Measurements from ENCODE around the gene MEIS1.

DNA sequence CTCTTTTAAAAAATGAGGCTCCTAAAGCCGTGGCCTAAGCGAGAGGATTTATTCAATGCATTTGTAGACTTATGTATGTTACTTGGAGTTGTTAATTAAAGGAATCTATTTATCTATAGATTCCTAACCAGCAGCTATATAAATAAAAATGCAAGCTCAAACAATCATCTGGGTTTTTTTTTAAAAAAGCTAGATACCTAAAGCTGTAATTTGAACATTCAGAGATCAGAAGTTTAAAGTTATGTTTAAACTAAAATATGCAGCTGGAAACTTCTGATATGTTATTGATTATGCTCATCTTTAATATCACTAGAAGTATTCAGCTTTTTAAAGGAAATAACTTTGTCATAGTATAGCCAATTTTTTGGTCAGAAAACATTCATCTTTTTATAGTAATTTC is 1.0 kb downstream of the MEIS1 start:
- TF ChIP-seq, protein P1, sequence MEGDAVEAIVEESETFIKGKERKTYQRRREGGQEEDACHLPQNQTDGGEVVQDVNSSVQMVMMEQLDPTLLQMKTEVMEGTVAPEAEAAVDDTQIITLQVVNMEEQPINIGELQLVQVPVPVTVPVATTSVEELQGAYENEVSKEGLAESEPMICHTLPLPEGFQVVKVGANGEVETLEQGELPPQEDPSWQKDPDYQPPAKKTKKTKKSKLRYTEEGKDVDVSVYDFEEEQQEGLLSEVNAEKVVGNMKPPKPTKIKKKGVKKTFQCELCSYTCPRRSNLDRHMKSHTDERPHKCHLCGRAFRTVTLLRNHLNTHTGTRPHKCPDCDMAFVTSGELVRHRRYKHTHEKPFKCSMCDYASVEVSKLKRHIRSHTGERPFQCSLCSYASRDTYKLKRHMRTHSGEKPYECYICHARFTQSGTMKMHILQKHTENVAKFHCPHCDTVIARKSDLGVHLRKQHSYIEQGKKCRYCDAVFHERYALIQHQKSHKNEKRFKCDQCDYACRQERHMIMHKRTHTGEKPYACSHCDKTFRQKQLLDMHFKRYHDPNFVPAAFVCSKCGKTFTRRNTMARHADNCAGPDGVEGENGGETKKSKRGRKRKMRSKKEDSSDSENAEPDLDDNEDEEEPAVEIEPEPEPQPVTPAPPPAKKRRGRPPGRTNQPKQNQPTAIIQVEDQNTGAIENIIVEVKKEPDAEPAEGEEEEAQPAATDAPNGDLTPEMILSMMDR (conservative IDR thresholded peaks at IDR 0.05) = no peak
- no peak for TF ChIP-seq EZH2 (IDR thresholded peaks at IDR 0.05; ENCODE audit: low read depth)
